Common myeloid progenitor, CD34-positive (primary cell): ENCODE results near the gene TMEM181.

Experiments
- CTCF ChIA-PET: fragments of 350-600 bp; sonication (Branson Sonifier 250); formaldehyde crosslinking; loops from one replicate; lab custom pipeline; 2021; ENCODE audit warnings: antibody characterized with exemption; lab: Charles Lee
- POLR2A ChIA-PET: fragments of 350-600 bp; sonication (Branson Sonifier 250); formaldehyde crosslinking; loops from one replicate; lab custom pipeline; 2021; ENCODE audit warnings: antibody characterized with exemption; lab: Charles Lee
- DNase-seq, 3 donors: peaks; one replicate each; pipeline versions ENCODE4 v3.0.0 to v3.0.0-alpha.2; 2013
- H3K27ac ChIP-seq, 2 experiments: 1 replicate in 1 of 2; 2 replicates in 1 of 2; pipeline ENCODE4 v1.7.0; 2013; ENCODE audit warnings: inconsistent platforms in 2 of 2, low read length in 2 of 2, mild to moderate bottlenecking in 2 of 2, low read depth in 1 of 2, moderate library complexity in 1 of 2; ENCODE audit not compliant: severe bottlenecking in 2 of 2, insufficient read depth in 1 of 2, poor library complexity in 1 of 2
- H3K27me3 ChIP-seq, 5 experiments: replicated peaks in 2 of 5; 1 replicate in 3 of 5; 2 replicates in 2 of 5; pipeline versions ENCODE4 v1.6.1 to v1.7.0; 2013; ENCODE audit warnings: low read length in 4 of 5, mild to moderate bottlenecking in 2 of 5, moderate library complexity in 2 of 5, inconsistent platforms in 1 of 5; ENCODE audit not compliant: insufficient read depth in 5 of 5, control insufficient read depth in 4 of 5
- H3K36me3 ChIP-seq, 4 experiments: 1 replicate in 2 of 4; 2 replicates in 2 of 4; pipeline versions ENCODE4 v1.6.1 to v1.7.0; 2013; ENCODE audit warnings: low read length in 3 of 4, control low read depth in 1 of 4, mild to moderate bottlenecking in 1 of 4; ENCODE audit not compliant: control insufficient read depth in 4 of 4, insufficient read depth in 4 of 4
- H3K4me1 ChIP-seq, 4 experiments: 1 replicate in 3 of 4; 2 replicates in 1 of 4; pipeline versions ENCODE4 v1.6.1 to v1.7.1; 2013; ENCODE audit warnings: low read length in 3 of 4, mild to moderate bottlenecking in 3 of 4, control low read depth in 1 of 4, inconsistent platforms in 1 of 4, moderate library complexity in 1 of 4; ENCODE audit not compliant: control insufficient read depth in 4 of 4, insufficient read depth in 4 of 4; ENCODE audit errors: control extremely low read depth in 1 of 4
- H3K4me3 ChIP-seq, 7 experiments: 1 replicate in 4 of 7; 2 replicates in 3 of 7; pipeline versions ENCODE4 v1.5.1 to v1.7.0; 2013; ENCODE audit warnings: mild to moderate bottlenecking in 7 of 7, low read length in 6 of 7, moderate library complexity in 6 of 7, inconsistent platforms in 2 of 7, low read depth in 2 of 7, control low read depth in 1 of 7; ENCODE audit not compliant: insufficient read depth in 4 of 7, control insufficient read depth in 1 of 7; ENCODE audit errors: extremely low read depth in 1 of 7
- H3K9me3 ChIP-seq, 5 experiments: 1 replicate in 4 of 5; 2 replicates in 1 of 5; pipeline versions ENCODE4 v1.6.1 to v1.7.1; 2013; ENCODE audit warnings: low read length in 4 of 5, mild to moderate bottlenecking in 2 of 5, inconsistent platforms in 1 of 5, low read depth in 1 of 5, moderate library complexity in 1 of 5; ENCODE audit not compliant: control insufficient read depth in 4 of 5, insufficient read depth in 2 of 5; ENCODE audit errors: control extremely low read depth in 1 of 5
- WGBS: methylation state at CpG from one replicate; pipeline ENCODE4 v1.1.5; 2013; ENCODE audit not compliant: insufficient coverage; 5-methylcytosine and 5-hydroxymethylcytosine counted together

The TMEM181 gene

DNA sequence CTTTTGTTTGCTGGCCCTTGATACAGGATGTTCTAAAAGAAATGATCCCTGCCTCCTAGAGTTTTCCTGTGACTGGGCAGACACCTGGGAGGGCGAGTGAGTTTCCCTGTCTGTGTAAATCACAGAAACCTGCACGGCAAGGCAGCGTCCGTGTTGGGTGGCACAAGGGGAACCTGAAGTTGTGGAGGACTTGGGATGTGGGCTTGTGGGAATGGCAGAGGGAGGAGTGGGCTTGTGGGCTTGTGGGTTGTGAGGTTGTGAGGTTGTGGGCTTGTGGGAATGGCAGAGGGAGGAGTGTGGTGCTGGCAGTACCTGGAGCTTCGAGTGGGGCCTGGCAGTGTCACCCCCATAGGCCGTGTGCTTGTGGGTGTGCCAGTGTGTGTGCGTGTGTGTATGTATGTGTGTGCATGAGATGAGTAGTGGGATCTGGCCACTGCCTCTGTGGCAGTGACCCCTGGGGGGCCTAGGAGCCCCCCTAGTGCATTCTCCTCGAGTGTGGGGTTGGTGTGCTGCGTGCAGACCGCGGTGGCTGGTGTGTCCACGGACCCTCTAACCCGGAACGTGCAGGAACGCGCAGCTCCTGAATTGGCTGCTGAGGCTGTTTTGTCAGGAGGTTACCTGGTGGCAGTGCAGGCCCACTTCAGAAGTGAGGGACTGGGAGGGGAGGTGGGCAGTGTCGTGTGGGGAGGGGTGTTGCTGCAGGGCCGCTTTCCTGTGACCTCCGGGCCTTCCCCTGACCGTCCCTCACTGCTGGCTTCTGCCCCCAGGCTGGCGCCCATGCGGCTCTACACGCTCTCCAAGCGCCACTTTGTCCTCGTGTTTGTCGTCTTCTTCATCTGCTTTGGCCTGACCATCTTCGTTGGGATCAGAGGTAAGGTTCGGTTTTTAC lies 13.0 kb downstream of the TMEM181 start:
- Histone ChIP-seq H3K9me3 (peaks cover 0 to 5% (median 0%) of the 10 kb centered on the region in 5 experiments), H3K27ac (peak overlapping the region in 1 of 2 experiments; percentile 36), H3K4me1 (peaks cover 2 to 56% (median 44%) of the 10 kb centered on the region in 4 experiments), H3K36me3 (peaks cover 2 to 39% (median 11%) of the 10 kb centered on the region in 4 experiments), H3K4me3 (peak overlapping the region in 1 of 7 experiments; percentile 9), H3K27me3 (no peaks in the 10 kb centered on the region)
- POLR2A ChIA-PET = no interaction called here
- WGBS = 94% methylated on average over 24 of the region's 28 CpGs
- no peak for DNase-seq
- CTCF ChIA-PET = interaction anchor here (0.6 to 2.5 kb wide), 5 partner anchors 22 to 472 kb away, joined by 3 to 8 read pairs (median 3); partner anchors contain the start of gene TAGAP

DNA sequence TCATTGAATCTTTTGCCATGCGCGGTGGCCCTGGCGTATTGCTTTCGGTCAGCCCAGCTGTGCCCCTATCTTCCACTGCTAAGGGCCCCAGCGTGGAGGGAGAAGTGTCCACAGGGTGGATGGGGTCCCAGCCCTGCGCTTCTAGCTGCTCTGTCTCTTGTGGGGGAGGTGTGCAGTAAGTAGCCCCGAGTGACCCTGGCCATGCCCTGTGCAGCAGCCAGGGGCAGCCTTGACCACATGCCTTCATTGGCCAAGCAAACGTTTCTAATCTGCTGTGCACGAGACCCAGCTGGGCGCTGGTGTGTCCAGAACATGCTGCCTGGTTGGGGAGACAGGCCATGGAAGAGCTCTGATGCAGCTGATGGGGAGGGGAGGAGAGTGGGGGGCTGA lies 13.6 kb downstream of the TMEM181 start:
- POLR2A ChIA-PET = no interaction called here
- Histone ChIP-seq H3K36me3 (peaks cover 2 to 39% (median 9%) of the 10 kb centered on the region in 4 experiments), H3K27ac (peak overlapping the region in 1 of 2 experiments; percentile 2), H3K9me3 (peaks cover 0 to 5% (median 0%) of the 10 kb centered on the region in 5 experiments), H3K4me1 (peaks cover 2 to 50% (median 38%) of the 10 kb centered on the region in 4 experiments), H3K4me3 (no peak overlapping the region), H3K27me3 (no peaks in the 10 kb centered on the region)
- DNase-seq = no peak
- WGBS = 93% methylated on average over 10 of the region's 10 CpGs
- CTCF ChIA-PET = interaction anchor here (0.6 to 1.2 kb wide), 2 partner anchors 35 to 117 kb away, joined by 3 read pairs; no protein-coding TSS in a partner anchor

DNA sequence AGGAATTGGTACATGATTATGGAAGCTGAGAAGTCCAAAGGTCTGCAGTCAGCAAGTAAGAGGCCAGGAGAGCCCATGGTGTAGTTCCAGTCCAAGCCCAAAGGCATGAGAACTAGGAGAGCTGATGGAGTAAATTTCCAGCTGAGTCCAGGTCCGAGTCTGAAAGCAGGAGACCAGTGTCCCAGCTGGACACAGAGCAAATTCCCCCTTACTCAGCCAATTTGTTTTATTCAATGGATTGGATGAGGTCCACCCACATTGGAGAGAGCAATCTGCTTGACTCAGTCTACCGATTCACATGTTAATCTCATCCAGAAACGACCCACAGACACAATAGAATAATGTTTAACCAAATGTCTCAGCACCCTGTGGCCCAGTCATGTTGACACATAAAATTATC lies 14.9 kb downstream of the TMEM181 start:
- H3K27me3 ChIP-seq = no peaks in the 10 kb centered on the region
- peaks cover 0 to 37% (median 26%) of the 10 kb centered on the region in 4 experiments for H3K4me1 ChIP-seq
- ChIA-PET POLR2A (no interaction called here), CTCF (no interaction called here)
- H3K36me3 ChIP-seq = peaks cover 2 to 39% (median 9%) of the 10 kb centered on the region in 4 experiments
- H3K27ac ChIP-seq = peak overlapping the region in 1 of 2 experiments; percentile 18
- H3K9me3 ChIP-seq = peaks cover 0 to 5% (median 0%) of the 10 kb centered on the region in 5 experiments
- H3K4me3 ChIP-seq = no peak overlapping the region
- DNase-seq = no peak
- 100% methylated on average over 2 of the region's 3 CpGs for WGBS

DNA sequence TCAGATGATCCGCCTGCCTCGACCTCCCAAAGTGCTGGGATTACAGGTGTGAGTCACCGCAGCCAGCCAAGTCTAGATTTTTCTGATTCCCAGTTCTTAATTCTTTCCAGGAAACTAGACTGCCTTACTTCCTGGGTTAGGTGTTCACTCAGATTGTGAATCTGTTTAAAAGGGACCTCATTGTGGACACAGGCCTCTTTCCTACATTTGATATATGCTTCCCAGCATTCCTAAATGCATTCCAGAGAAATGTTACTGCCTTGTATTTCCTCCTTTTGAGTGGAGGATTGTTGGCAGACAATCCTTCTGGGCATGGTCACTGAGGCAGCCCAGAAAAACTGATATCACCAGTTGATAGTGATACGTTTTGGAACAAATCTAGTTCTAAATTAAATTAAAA lies 15.7 kb downstream of the TMEM181 start:
- POLR2A ChIA-PET = no interaction called here
- Histone ChIP-seq H3K27ac (no peak overlapping the region), H3K9me3 (peaks cover 0 to 5% (median 0%) of the 10 kb centered on the region in 5 experiments), H3K4me1 (peaks cover 0 to 30% (median 19%) of the 10 kb centered on the region in 4 experiments), H3K4me3 (no peak overlapping the region), H3K27me3 (no peaks in the 10 kb centered on the region), H3K36me3 (peaks cover 2 to 39% (median 9%) of the 10 kb centered on the region in 4 experiments)
- WGBS = 100% methylated on average over 4 of the region's 4 CpGs
- CTCF ChIA-PET = no interaction called here
- DNase-seq = no peak

DNA sequence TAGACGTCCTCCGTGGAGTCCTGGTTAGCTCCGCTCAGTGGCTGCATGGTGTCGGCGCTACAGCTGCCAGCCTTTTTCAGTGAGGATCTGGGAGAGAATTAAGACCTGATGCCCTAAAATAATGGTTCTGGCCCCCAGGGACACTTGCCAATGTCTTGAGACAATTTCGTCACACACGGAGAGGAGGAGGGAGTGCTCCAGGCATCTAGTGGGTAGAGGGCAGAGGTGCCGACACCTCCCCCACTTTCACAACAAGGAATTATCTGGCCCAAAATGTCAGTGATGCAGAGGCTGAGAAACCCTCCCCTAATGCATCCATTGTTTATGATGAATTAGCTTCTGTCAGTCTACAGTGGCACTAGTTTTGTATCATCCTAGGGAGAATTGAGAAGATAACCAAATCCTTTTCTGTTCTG lies 24.4 kb downstream of the TMEM181 start:
- Histone ChIP-seq H3K9me3 (peaks cover 0 to 14% (median 0%) of the 10 kb centered on the region in 5 experiments), H3K4me3 (no peak overlapping the region), H3K27me3 (no peaks in the 10 kb centered on the region), H3K36me3 (peaks cover 17 to 66% (median 48%) of the 10 kb centered on the region in 4 experiments), H3K4me1 (no peaks in the 10 kb centered on the region), H3K27ac (no peak overlapping the region)
- CTCF ChIA-PET = interaction anchor here (0.7 to 1.0 kb wide), 2 partner anchors 14 to 25 kb away, joined by 3 to 4 read pairs; no protein-coding TSS in a partner anchor
- WGBS = 91% methylated on average over 6 of the region's 8 CpGs
- POLR2A ChIA-PET = interaction anchor here (0.8 kb wide), 1 partner anchor 13 kb away, joined by 4 read pairs; no protein-coding TSS in a partner anchor
- DNase-seq = no peak

- no peak overlapping the region for H3K27ac ChIP-seq
- H3K27me3 ChIP-seq = no peaks in the 10 kb centered on the region
- H3K36me3 ChIP-seq = peaks cover 18 to 85% (median 62%) of the 10 kb centered on the region in 4 experiments
- 96% methylated on average over 8 of the region's 8 CpGs for WGBS
- ChIA-PET POLR2A (no interaction called here), CTCF (no interaction called here)
- DNase-seq = no peak
- H3K4me1 ChIP-seq = no peaks in the 10 kb centered on the region
- H3K9me3 ChIP-seq = peaks cover 0 to 14% (median 0%) of the 10 kb centered on the region in 5 experiments
- H3K4me3 ChIP-seq = no peak overlapping the region
Observed at GRCh38 chr6:158586652-158587051, 26.8 kb downstream of the TMEM181 start.
